ENCODE data around the gene CX3CL1. TPM values are rescaled to one million over a fixed set of nuclear protein-coding genes. Genes with fewer than 3 reads are reported as not detected.

Gene CX3CL1
- total RNA-seq, 1 donor from 2014 or later: 47.9 TPM

DNA sequence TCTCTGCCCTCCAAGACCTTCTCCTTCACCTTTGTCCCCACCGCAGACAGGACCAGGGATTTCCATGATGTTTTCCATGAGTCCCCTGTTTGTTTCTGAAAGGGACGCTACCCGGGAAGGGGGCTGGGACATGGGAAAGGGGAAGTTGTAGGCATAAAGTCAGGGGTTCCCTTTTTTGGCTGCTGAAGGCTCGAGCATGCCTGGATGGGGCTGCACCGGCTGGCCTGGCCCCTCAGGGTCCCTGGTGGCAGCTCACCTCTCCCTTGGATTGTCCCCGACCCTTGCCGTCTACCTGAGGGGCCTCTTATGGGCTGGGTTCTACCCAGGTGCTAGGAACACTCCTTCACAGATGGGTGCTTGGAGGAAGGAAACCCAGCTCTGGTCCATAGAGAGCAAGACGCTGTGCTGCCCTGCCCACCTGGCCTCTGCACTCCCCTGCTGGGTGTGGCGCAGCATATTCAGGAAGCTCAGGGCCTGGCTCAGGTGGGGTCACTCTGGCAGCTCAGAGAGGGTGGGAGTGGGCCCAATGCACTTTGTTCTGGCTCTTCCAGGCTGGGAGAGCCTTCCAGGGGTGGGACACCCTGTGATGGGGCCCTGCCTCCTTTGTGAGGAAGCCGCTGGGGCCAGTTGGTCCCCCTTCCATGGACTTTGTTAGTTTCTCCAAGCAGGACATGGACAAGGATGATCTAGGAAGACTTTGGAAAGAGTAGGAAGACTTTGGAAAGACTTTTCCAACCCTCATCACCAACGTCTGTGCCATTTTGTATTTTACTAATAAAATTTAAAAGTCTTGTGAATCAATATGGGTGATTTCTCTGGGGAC, 12.2 kb downstream of the CX3CL1 start:
- Mint-ChIP-seq H3K4me1 (ENCODE audit: low read depth) (peaks cover 52% of the 10 kb centered on the region), H3K27me3 (ENCODE audit: low read depth) (no peaks in the 10 kb centered on the region), H3K4me3 (ENCODE audit: unreplicated experiment) (no peak overlapping the region), H3K36me3 (ENCODE audit: low read depth) (peaks cover 10% of the 10 kb centered on the region), H3K9me3 (ENCODE audit: low read depth) (no peaks in the 10 kb centered on the region), H3K27ac (ENCODE audit: unreplicated experiment) (peak overlapping the region; percentile 52)
- DNase-seq (ENCODE audit: low spot score): peak; percentile 49
- no peak for TF ChIP-seq CTCF (IDR thresholded peaks at IDR 0.05)

DNA sequence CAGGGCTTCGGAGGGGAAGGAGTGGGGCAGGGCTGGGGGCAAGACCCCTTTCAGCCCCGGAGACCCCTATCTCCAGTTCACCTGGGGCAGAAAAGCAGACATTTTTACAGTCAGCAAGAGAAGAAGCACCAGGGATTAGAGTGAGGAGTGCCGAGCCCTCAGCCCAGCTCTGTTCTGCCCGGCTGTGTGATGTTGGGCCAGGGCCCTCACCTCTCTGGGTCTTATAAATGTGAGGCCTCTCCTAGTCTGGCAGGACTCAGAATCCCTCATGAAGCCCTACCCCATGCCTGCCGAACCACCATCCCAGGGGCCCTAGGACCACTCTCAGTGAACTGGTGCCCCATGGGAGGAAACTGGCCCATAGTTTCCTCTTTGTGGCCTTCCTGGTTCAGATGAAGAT, 12.8 kb downstream of the CX3CL1 start:
- no peak overlapping the region for H3K27ac Mint-ChIP-seq (ENCODE audit: unreplicated experiment)
- H3K36me3 Mint-ChIP-seq (ENCODE audit: low read depth): peaks cover 9% of the 10 kb centered on the region
- no peak for TF ChIP-seq CTCF (IDR thresholded peaks at IDR 0.05)
- no peaks in the 10 kb centered on the region for H3K9me3 Mint-ChIP-seq (ENCODE audit: low read depth)
- H3K4me1 Mint-ChIP-seq (ENCODE audit: low read depth): peaks cover 52% of the 10 kb centered on the region
- H3K27me3 Mint-ChIP-seq (ENCODE audit: low read depth): no peaks in the 10 kb centered on the region
- DNase-seq (ENCODE audit: low spot score): no peak
- H3K4me3 Mint-ChIP-seq (ENCODE audit: unreplicated experiment): no peak overlapping the region

- Mint-ChIP-seq H3K27me3 (ENCODE audit: low read depth) (peaks cover 2% of the 10 kb centered on the region), H3K36me3 (ENCODE audit: low read depth) (peaks cover 9% of the 10 kb centered on the region), H3K27ac (ENCODE audit: unreplicated experiment) (peak overlapping the region; percentile 86), H3K4me3 (ENCODE audit: unreplicated experiment) (peak overlapping the region; percentile 2), H3K9me3 (ENCODE audit: low read depth) (no peaks in the 10 kb centered on the region), H3K4me1 (ENCODE audit: low read depth) (peaks cover 52% of the 10 kb centered on the region)
- TF ChIP-seq CTCF (IDR thresholded peaks at IDR 0.05): no peak
- no peak for DNase-seq (ENCODE audit: low spot score)
These were observed 14.2 kb downstream of the CX3CL1 start for GRCh38 chr16:57386381-57386951.

- no peak overlapping the region for H3K4me3 Mint-ChIP-seq (ENCODE audit: unreplicated experiment)
- no peak for TF ChIP-seq CTCF (IDR thresholded peaks at IDR 0.05)
- peak; percentile 27 for DNase-seq (ENCODE audit: low spot score)
- no peak overlapping the region for H3K27ac Mint-ChIP-seq (ENCODE audit: unreplicated experiment)
- H3K4me1 Mint-ChIP-seq (ENCODE audit: low read depth): peaks cover 52% of the 10 kb centered on the region
- H3K27me3 Mint-ChIP-seq (ENCODE audit: low read depth): peaks cover 5% of the 10 kb centered on the region
- no peaks in the 10 kb centered on the region for H3K9me3 Mint-ChIP-seq (ENCODE audit: low read depth)
- H3K36me3 Mint-ChIP-seq (ENCODE audit: low read depth): peaks cover 8% of the 10 kb centered on the region
These were observed 15.5 kb downstream of the CX3CL1 start for GRCh38 chr16:57387598-57388354.

Data from chondrocyte (in vitro differentiated cells).